Measurements from ENCODE around the gene TPCN1. TPM values are rescaled to one million over a fixed set of nuclear protein-coding genes. Genes with fewer than 3 reads are reported as not detected.
A peak's percentile ranks its signal among the peaks of the same experiment; 100 is the strongest.

Gene TPCN1
- total RNA-seq, 1 experiment from 2014 or later = 7.6 TPM

GRCh38 chr12:113326775-113327395 lies 105.6 kb downstream of the TPCN1 start:
- H3K27ac ChIP-seq = no peak overlapping the region

GRCh38 chr12:113328368-113328889 lies 107.2 kb downstream of the TPCN1 start:
- Histone ChIP-seq H3K27ac (no peak overlapping the region), H3K36me3 (peaks cover 9% of the 10 kb centered on the region; the same call in 1 of the 2 replicates), H3K4me3 (no peak overlapping the region), H3K4me1 (replicated peaks) (0 out of 2 replicates have a peak, but pooled peaks cover 3% of the 10 kb centered on the region), H3K27me3 (replicated peaks) (no peaks in the 10 kb centered on the region), H3K9me3 (replicated peaks) (no peaks in the 10 kb centered on the region)
- DNase-seq (ENCODE audit: low read depth in 1 of 2, low spot score in 2 of 2) = no peak

More at GRCh38 chr12:113326775-113327395, 105.6 kb downstream of the TPCN1 start:
- H3K36me3 ChIP-seq = peaks cover 5% of the 10 kb centered on the region; the same call in 1 of the 2 replicates
- H3K27me3 ChIP-seq (replicated peaks) = no peaks in the 10 kb centered on the region
- peaks cover 3% of the 10 kb centered on the region; the same call in 1 of the 2 replicates for H3K4me1 ChIP-seq (replicated peaks)
- H3K4me3 ChIP-seq = no peak overlapping the region
- DNase-seq (ENCODE audit: low read depth in 1 of 2, low spot score in 2 of 2) = no peak
- no peaks in the 10 kb centered on the region for H3K9me3 ChIP-seq (replicated peaks)

- no peak for DNase-seq (ENCODE audit: low read depth in 1 of 2, low spot score in 2 of 2)
- Histone ChIP-seq H3K4me1 (replicated peaks) (peaks cover 9% of the 10 kb centered on the region), H3K27me3 (replicated peaks) (no peaks in the 10 kb centered on the region), H3K27ac (no peak overlapping the region), H3K36me3 (peaks cover 9% of the 10 kb centered on the region; the same call in 1 of the 2 replicates), H3K9me3 (replicated peaks) (no peaks in the 10 kb centered on the region), H3K4me3 (no peak overlapping the region)
These were observed 107.9 kb downstream of the TPCN1 start for GRCh38 chr12:113329022-113329790.

DNA sequence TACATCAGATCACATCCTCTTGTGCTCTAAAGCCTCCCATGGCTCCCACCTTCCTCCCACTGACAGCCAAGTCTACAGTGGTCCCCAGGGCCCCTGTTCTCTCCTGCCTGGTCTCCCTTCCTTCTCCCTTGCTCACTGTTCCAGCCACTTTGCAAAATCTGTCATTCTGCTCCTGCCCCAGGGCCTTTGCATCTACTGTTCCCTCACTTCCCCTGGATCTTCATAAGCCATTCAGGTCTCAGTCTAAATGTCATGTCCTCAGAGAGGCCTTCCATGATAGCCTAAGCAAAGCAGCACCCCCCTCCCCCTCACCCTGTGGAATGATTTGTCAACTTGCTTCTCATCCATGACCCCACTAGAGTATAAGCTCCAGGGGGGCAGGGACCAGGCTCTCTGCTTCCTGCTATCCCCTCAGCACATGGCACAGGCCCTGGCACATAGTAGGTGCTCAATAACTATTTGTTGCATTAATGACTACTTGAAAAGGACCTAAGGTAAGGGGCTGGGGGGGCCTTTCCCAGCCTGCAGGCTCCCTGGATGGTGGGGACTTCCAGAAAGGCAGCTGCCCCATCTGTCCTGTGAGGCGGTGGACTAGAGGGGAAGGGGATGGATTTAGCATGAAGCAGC lies 108.6 kb downstream of the TPCN1 start:
- no peaks in the 10 kb centered on the region for H3K27me3 ChIP-seq (replicated peaks)
- peaks cover 14% of the 10 kb centered on the region for H3K4me1 ChIP-seq (replicated peaks)
- H3K36me3 ChIP-seq = peaks cover 9% of the 10 kb centered on the region; the same call in 1 of the 2 replicates
- no peak for DNase-seq (ENCODE audit: low read depth in 1 of 2, low spot score in 2 of 2)
- H3K9me3 ChIP-seq (replicated peaks) = no peaks in the 10 kb centered on the region
- no peak overlapping the region for H3K27ac ChIP-seq
- H3K4me3 ChIP-seq = no peak overlapping the region

DNA sequence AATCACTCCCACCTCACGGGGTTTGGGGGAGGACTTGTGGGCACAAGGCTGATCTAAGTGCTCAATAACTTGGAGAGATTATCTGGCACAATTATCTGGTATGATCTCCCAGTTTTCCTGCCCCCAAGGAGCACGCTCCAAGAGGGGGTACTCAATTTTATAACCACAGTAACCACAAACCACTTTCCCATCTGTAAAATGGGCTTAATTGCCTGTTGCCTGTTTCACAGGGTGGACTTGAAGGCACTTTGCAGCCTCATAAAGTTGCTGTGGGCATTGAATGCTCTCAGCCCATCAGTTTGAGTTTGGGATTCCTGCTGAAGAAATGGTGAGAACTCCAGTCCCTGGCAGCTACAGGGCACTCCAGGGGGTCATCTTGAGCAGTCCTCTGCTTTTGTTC lies 109.2 kb downstream of the TPCN1 start:
- H3K9me3 ChIP-seq (replicated peaks) = no peaks in the 10 kb centered on the region
- H3K4me3 ChIP-seq = no peak overlapping the region
- H3K36me3 ChIP-seq = peaks cover 9% of the 10 kb centered on the region; the same call in 1 of the 2 replicates
- H3K27me3 ChIP-seq (replicated peaks) = no peaks in the 10 kb centered on the region
- no peak overlapping the region for H3K27ac ChIP-seq
- DNase-seq (ENCODE audit: low read depth in 1 of 2, low spot score in 2 of 2) = no peak
- peaks cover 14% of the 10 kb centered on the region for H3K4me1 ChIP-seq (replicated peaks)

DNA sequence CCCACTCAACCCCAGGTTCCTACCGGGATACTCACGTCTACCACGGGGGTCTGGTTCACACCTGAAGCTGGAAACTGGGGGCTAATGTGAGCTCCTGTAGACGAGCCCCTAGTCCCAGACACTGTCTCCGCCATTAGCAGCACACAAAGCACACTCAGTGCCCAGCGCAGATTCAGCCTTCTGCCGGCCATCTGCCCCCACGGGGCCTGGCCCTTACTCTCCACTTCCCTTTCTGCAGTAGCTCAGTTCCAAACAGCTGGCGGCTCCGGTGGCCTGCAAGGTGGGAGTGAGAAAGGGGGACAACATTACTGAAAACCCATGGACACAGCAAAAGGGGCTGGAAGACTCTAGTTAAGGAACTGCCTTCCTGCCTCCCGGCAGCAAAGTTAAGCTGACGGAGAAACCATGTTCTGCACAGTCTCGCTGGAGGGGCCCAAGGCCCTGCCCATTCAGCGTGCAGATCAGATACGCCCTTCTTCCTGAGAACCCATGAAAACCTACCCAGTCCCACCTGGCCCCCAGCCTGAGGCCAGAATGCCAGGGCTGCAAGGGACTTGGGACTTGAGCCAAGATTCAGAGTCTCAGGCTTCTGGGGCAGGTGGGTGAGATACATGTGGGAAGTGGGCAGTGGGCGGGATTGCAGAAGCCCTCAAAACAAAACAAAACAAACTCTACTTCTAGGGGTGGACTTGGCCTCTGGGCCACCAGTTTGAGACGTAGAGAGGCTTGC lies 111.6 kb downstream of the TPCN1 start:
- no peaks in the 10 kb centered on the region for H3K27me3 ChIP-seq (replicated peaks)
- peaks cover 9% of the 10 kb centered on the region; the same call in 1 of the 2 replicates for H3K36me3 ChIP-seq
- H3K4me1 ChIP-seq (replicated peaks) = peaks cover 14% of the 10 kb centered on the region
- H3K4me3 ChIP-seq = no peak overlapping the region
- no peak for DNase-seq (ENCODE audit: low read depth in 1 of 2, low spot score in 2 of 2)
- no peak overlapping the region for H3K27ac ChIP-seq
- H3K9me3 ChIP-seq (replicated peaks) = no peaks in the 10 kb centered on the region

DNA sequence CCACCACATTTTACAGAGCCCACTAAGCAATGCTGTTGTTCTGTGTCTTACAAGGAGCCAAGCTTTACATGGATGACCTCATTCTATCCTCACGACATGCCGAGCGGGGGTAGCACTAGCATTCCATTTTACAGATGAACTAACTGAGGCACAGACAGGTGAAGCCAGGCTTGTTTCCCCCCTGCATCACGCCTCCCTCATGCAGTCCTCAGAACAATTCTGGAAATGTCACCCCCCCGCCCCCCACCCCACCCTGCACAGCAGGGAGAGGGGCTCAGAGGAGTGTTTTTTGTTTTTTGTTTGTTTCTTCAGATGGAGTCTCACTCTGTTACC lies 112.1 kb downstream of the TPCN1 start:
- H3K4me3 ChIP-seq = no peak overlapping the region
- H3K9me3 ChIP-seq (replicated peaks) = no peaks in the 10 kb centered on the region

DNA sequence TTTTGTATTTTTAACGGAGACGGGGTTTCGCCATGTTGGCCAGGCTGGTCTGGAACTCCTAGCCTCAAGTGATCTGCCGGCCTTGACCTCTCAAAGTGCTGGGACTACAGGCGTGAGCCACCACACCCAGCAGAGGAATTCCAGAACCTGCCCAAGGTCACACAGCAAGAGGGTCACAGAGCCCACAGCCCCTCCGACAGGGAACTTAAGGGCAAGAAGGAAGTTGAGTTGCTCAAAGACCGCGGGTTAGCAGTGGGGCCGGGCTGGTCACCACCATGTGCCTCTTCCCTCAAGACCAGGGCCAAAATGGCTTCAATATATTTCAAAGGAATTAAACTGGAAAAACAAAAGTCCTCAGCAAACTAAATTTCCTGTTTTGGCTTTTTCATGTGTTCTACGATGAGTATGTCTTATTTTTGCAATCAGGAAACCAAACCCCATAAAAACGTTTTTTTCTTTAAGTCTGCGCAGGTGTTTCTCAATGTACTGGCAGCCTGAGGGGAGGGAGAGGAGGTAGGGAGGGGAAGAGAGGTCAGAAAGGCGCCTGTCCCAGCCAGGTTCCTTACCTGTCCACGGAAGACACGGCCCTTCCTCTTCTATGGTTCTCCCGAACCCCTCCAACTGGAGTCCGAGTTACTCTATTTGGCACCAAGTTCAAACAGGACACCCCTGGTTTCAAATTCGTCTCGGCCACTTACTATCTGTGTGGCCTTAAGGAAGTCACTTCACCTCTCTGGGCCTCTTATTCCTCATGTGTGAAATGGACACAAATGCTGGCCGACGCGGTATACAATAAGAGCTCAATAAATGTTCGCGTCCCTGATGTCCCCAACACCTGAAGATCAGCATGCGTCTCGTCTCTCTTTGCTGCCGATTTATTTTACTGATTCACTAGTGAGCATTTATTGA lies 112.9 kb downstream of the TPCN1 start:
- H3K27ac ChIP-seq = no peak overlapping the region
- DNase-seq (ENCODE audit: low read depth in 1 of 2, low spot score in 2 of 2) = no peak
- peak overlapping the region; percentile 67 for H3K4me3 ChIP-seq
- peaks cover 14% of the 10 kb centered on the region for H3K4me1 ChIP-seq (replicated peaks)
- no peaks in the 10 kb centered on the region for H3K27me3 ChIP-seq (replicated peaks)
- no peaks in the 10 kb centered on the region for H3K9me3 ChIP-seq (replicated peaks)
- H3K36me3 ChIP-seq = peaks cover 9% of the 10 kb centered on the region; the same call in 1 of the 2 replicates

More for the DNA sequence above, 112.1 kb downstream of the TPCN1 start:
- Histone ChIP-seq H3K27me3 (replicated peaks) (no peaks in the 10 kb centered on the region), H3K27ac (no peak overlapping the region), H3K36me3 (peaks cover 9% of the 10 kb centered on the region; the same call in 1 of the 2 replicates), H3K4me1 (replicated peaks) (peaks cover 14% of the 10 kb centered on the region)
- DNase-seq (ENCODE audit: low read depth in 1 of 2, low spot score in 2 of 2) = no peak

DNA sequence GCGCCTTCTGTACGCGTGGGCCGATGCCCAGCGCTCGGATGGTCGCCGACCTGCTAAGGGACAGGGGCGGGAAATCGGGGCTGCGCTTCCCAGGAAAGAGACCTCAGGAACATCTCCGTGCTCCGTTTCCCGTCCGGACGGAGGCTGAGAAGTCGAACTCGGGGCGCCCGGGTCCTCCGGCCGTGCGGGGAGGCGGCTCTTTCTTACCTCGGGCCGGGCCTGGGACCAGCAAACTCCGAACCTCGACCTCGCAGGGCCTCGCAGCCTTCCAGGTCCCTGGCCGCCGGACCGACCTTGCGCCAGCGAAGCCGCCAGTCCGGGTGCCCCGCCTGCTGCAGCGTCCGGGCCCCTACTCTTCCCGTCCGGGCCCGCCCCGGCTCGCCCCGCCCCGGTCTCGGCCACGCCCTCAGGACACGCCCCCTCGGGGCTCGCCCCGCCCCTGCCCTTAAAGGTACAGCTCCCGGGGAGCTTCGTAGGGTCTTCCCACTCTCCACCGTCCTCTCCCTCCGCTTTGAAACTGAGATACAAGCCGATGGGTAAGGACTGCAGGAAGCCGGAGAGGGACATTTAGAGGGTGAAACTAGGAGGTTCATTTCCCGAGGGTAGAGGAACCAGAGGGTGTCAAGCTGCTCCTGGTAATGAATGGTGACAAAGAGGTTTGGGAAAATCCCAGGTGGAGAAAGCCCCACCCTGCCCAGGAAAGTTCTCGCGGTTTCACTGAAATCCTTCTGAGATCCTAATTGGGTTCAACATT lies 113.7 kb downstream of the TPCN1 start, which contains the start of gene SLC8B1:
Gene SLC8B1 (minus strand): TSS at position 324 of the 754 bp plus-strand sequence. CDS start 2,231 bp downstream, outside the sequence.
- DNase-seq (ENCODE audit: low read depth in 1 of 2, low spot score in 2 of 2) = peak; percentile 76 to 79
- Histone ChIP-seq H3K27me3 (replicated peaks) (no peaks in the 10 kb centered on the region), H3K36me3 (peaks cover 8% of the 10 kb centered on the region; the same call in 1 of the 2 replicates), H3K9me3 (replicated peaks) (no peaks in the 10 kb centered on the region), H3K27ac (no peak within 1 kb of the TSS), H3K4me3 (peak within 1 kb of the TSS; percentile 67), H3K4me1 (replicated peaks) (peaks cover 11% of the 10 kb centered on the region)

DNA sequence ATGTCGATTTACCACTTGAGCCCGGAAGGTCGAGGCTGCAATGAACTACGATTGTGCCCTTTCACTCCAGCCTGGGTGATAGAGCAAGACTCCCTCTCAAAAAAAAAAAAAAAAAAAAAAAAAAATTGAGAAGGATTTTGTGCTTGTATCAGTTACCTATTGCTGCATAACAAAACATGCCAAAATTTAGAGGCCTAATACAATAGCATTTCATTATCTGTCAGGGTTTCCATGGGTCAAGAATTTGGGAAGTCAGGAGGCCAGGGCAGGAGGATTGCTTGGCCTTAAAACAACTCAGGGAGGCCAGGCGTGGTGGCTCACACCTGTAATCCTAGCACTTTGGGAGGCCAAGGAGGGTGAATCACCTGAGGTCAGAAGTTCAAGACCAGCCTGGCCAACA lies 118.3 kb downstream of the TPCN1 start:
- H3K4me1 ChIP-seq (replicated peaks) = peaks cover 2% of the 10 kb centered on the region
- H3K4me3 ChIP-seq = no peak overlapping the region
- no peak for DNase-seq (ENCODE audit: low read depth in 1 of 2, low spot score in 2 of 2)
- no peaks in the 10 kb centered on the region for H3K9me3 ChIP-seq (replicated peaks)
- no peaks in the 10 kb centered on the region for H3K36me3 ChIP-seq
- no peaks in the 10 kb centered on the region for H3K27me3 ChIP-seq (replicated peaks)
- no peak overlapping the region for H3K27ac ChIP-seq

GRCh38 chr12:113340061-113340460 lies 118.8 kb downstream of the TPCN1 start:
- Histone ChIP-seq H3K4me3 (no peak overlapping the region), H3K4me1 (replicated peaks) (no peaks in the 10 kb centered on the region), H3K9me3 (replicated peaks) (no peaks in the 10 kb centered on the region), H3K36me3 (no peaks in the 10 kb centered on the region), H3K27me3 (replicated peaks) (no peaks in the 10 kb centered on the region), H3K27ac (no peak overlapping the region)
- DNase-seq (ENCODE audit: low read depth in 1 of 2, low spot score in 2 of 2) = no peak

DNA sequence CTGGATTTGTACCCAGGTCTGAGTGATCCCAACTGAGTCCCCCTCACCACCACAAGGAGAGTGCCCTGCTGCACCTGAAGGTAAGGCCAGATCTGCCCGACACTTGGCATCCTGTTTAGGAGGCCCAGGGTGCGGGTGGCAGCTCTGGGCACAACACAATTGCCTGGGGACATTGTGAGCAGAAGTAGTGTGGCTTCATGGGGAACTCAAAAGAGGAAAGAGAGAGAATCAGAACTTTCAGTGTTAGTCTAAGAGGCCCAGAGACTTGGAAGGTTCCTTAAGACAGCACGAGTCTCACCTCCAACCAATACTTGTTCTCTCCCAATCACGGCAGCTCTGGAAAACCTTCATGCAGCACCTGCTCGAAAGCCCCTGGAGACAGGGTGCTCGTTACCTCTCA lies 120.3 kb downstream of the TPCN1 start:
- Histone ChIP-seq H3K27ac (no peak overlapping the region), H3K4me3 (no peak overlapping the region), H3K4me1 (replicated peaks) (no peaks in the 10 kb centered on the region), H3K36me3 (no peaks in the 10 kb centered on the region), H3K27me3 (replicated peaks) (no peaks in the 10 kb centered on the region), H3K9me3 (replicated peaks) (no peaks in the 10 kb centered on the region)
- no peak for DNase-seq (ENCODE audit: low read depth in 1 of 2, low spot score in 2 of 2)
